Activated T-cell treated with anti-CD3 and anti-CD28 coated beads for 1 hour (primary cell): Measurements from ENCODE around the gene ERBB3.

Source experiments
- DNase-seq: peaks from one replicate; pipeline ENCODE4 v3.0.0-alpha.2; 2020; ENCODE audit warnings: low read depth

ERBB3 gene

GRCh38 chr12:56078931-56079722, 838 bp upstream of the ERBB3 start:
- DNase-seq, result peak; percentile 34

GRCh38 chr12:56080556-56081138, 682 bp downstream of the ERBB3 start:
- DNase-seq, result no peak

- DNase-seq, result no peak
Observed at GRCh38 chr12:56081393-56082347, 1.7 kb downstream of the ERBB3 start.

- DNase-seq, result no peak
Observed at GRCh38 chr12:56082382-56082781, 2.4 kb downstream of the ERBB3 start.

- DNase-seq, result no peak
Observed at GRCh38 chr12:56082967-56083366, 3.0 kb downstream of the ERBB3 start.

GRCh38 chr12:56084958-56085543, 5.1 kb downstream of the ERBB3 start:
- DNase-seq, result no peak

GRCh38 chr12:56086096-56086495, 6.1 kb downstream of the ERBB3 start:
- no peak for DNase-seq

- DNase-seq, result no peak
Observed at GRCh38 chr12:56086608-56087007, 6.6 kb downstream of the ERBB3 start.

- no peak for DNase-seq
Observed at GRCh38 chr12:56087220-56087619, 7.3 kb downstream of the ERBB3 start.

GRCh38 chr12:56097738-56098137, 17.8 kb downstream of the ERBB3 start:
- no peak for DNase-seq

- no peak for DNase-seq
Observed at GRCh38 chr12:56098592-56098991, 18.6 kb downstream of the ERBB3 start.

GRCh38 chr12:56099787-56100186, 19.8 kb downstream of the ERBB3 start:
- no peak for DNase-seq

- DNase-seq, result no peak
Observed at GRCh38 chr12:56101045-56101444, 21.1 kb downstream of the ERBB3 start.

- no peak for DNase-seq
Observed at GRCh38 chr12:56102683-56103065, 22.7 kb downstream of the ERBB3 start.

GRCh38 chr12:56103066-56103711, 23.2 kb downstream of the ERBB3 start:
- no peak for DNase-seq

- no peak for DNase-seq
Observed at GRCh38 chr12:56103823-56104108, 23.8 kb downstream of the ERBB3 start.

GRCh38 chr12:56104109-56104814, 24.3 kb downstream of the ERBB3 start, which contains the start of gene PA2G4:
Gene PA2G4, plus strand, starts transcription at chr12:56104559. Its CDS starts 179 bp downstream, at chr12:56104738.
- DNase-seq, result peak; percentile 93

- DNase-seq, result no peak
Observed at GRCh38 chr12:56104815-56105608, 25.0 kb downstream of the ERBB3 start.

GRCh38 chr12:56105609-56105902, 25.6 kb downstream of the ERBB3 start:
- DNase-seq, result no peak

GRCh38 chr12:56107242-56107641, 27.3 kb downstream of the ERBB3 start:
- no peak for DNase-seq

- no peak for DNase-seq
Observed at GRCh38 chr12:56110571-56110970, 30.6 kb downstream of the ERBB3 start.
